ENCODE measurements around the gene NTM. TPM values are rescaled to one million over a fixed set of nuclear protein-coding genes. Genes with fewer than 3 reads are reported as not detected.

NTM gene
- polyA plus RNA-seq, 1 donor = 44.4 TPM

- DNase-seq = no peak
These were observed 272.5 kb downstream of the NTM start for GRCh38 chr11:131642756-131643531.

- DNase-seq = no peak
These were observed 273.9 kb downstream of the NTM start for GRCh38 chr11:131644204-131644795.

GRCh38 chr11:131645237-131645636, 274.8 kb downstream of the NTM start:
- no peak for DNase-seq

- no peak for DNase-seq
These were observed 279.4 kb downstream of the NTM start for GRCh38 chr11:131649856-131650255.

GRCh38 chr11:131652231-131652630, 281.8 kb downstream of the NTM start:
- DNase-seq = no peak

DNA sequence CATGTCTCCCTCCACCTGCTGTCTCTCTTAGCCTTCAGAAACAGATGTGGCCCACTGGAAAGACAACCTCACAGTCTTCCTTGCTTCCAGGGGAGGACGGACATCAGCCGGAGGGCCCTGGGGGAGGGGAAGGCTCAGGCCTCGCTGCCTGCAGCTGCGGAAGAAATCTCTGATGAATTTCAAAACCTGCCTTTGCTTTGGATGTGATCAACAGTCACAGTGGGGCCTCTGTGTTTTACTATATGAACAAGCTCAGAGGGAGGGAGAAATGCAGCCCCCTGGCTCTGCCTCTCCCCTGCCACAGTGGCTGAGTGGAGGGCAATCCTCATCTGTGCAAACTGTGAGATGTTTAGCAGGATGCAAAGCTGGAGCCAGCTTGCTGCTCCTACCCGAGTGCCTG, 282.8 kb downstream of the NTM start:
- DNase-seq = no peak

DNA sequence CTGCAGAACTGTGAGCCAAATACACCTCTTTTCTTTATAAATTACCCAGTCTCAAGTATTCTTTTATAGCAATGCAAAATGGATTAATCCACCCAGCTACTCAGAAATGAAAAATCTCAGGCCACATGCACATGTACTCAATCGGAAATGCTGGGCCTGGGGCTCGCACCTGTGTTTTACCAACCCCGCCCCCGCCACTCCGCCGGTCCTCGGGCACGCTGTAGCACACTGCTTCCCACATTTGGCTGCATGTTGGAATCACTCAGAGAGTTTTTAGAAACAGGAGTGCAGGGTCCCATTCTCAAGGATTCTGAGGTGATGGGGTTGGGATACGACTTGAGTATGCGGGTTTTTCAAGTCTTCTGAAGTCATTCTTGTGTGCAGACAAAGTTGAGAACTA, 284.4 kb downstream of the NTM start:
- no peak for DNase-seq

- DNase-seq = no peak
These were observed 285.9 kb downstream of the NTM start for GRCh38 chr11:131656179-131656838.

DNA sequence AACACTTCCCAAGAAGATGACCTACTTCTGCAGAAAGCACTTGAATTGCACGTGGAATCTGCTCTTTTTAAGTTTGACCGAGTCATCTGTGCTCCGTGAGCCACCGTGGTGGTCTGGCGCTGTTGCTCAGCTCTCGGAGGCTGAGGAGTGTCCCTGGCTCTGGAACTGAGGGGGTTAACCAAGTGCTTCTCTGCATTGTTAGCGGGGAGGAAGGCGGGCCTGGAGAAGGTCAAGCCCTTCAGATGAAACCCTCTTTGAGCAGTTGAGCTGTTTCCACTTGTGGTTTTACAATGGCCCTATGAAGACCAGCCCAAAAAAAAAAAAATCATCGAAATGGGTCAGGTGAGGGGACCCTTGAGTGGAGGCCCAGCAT, 286.4 kb downstream of the NTM start:
- DNase-seq = no peak

GRCh38 chr11:131658414-131658813, 288.0 kb downstream of the NTM start:
- DNase-seq = no peak

DNA sequence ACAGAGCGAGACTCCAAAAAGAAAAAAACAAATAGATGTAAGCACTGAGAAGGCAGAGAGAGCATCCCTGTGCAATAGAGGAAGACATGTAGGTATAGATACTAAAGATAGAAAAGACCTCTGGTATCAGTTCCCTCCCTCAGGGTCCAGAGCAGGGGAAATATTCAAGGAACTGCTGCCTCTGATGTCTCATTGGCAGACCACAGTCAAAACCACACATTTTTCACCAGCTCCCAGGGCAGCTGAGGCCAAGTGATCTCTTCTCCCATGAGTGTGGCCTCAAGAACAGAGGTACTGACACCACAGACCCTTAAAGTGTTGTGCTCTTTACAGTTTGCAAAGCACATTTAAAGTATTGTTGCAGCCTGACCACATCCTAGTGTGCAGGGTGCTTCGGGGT, 288.5 kb downstream of the NTM start:
- no peak for DNase-seq

- DNase-seq = no peak
These were observed 289.5 kb downstream of the NTM start for GRCh38 chr11:131659931-131660330.

GRCh38 chr11:131661132-131661531, 290.7 kb downstream of the NTM start:
- no peak for DNase-seq

GRCh38 chr11:131662317-131662972, 292.0 kb downstream of the NTM start:
- no peak for DNase-seq

DNA sequence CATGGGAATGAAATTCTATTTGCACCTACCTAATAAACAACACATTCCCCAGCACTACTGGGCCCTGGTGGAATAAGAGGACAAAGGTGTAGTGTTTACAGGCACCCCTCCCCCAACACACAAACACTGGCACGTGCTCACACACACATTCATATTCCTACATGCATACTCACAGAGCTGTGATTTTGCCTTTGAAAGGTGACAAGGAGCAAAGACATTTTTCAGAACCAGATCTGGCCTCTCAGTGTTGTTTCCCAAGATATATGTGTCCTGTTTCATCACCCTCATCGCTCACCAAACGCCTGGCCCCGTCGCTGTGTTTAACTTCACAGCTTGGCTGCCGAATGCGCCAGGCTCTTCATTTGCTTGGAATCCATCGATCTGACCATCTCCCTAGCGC, 292.6 kb downstream of the NTM start:
- DNase-seq = no peak

DNA sequence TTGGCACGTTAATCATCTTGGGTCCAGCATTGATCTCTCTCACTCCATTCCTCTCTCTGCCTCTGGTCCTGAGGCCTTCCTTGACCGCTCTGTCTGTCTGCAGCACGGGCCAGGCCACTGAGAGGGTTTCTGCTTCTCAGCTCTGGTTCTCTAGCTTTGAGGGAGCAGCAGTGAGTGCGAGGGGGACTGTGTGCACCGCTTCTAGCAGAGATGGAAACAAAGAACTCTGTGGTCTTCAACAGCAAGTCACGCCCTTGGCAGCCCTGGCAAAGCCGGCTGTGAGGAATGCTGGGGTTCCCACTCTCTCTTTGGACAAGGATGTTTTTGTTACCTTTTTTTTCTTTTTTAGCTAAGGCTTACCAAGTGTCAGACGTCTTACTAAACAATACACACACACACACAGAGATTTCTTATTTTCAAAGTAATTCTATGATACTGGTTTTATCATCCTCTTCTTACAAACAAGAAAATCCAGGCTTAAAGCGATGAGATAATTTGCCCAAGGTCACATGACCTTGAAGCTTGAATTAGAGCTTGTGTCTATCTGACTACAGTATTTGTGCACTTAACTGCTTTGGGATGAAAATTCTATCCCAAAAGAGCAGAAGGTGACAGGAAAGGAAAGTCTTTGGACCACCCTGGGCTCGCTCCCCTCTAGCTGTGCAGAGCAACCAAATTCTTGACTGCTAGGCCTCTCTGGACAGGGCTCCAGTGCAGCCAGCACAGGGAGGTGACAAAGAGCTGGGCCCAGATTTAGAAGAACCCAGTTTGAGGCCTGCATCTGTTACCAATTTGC, 293.2 kb downstream of the NTM start:
- no peak for DNase-seq

DNA sequence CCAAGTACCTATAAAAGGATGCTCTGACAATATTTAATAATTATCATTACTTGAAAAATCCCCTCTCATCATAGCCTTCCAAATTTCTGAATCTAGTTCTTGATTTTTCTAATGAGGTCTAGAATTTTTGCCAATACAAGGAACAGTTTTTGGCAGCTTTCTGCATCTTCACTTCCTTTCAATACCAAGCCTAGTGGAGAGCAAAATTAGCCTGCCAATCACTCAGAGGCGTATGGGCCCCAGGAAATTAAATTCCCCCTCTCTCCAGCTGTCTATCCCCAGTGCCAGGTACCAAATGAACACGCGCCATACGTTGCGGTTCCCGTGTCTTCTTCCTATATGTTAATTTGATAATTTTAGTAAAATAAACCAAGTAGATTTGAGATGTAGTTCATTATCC, 293.9 kb downstream of the NTM start:
- no peak for DNase-seq

GRCh38 chr11:131664816-131665215, 294.4 kb downstream of the NTM start:
- DNase-seq = no peak

DNA sequence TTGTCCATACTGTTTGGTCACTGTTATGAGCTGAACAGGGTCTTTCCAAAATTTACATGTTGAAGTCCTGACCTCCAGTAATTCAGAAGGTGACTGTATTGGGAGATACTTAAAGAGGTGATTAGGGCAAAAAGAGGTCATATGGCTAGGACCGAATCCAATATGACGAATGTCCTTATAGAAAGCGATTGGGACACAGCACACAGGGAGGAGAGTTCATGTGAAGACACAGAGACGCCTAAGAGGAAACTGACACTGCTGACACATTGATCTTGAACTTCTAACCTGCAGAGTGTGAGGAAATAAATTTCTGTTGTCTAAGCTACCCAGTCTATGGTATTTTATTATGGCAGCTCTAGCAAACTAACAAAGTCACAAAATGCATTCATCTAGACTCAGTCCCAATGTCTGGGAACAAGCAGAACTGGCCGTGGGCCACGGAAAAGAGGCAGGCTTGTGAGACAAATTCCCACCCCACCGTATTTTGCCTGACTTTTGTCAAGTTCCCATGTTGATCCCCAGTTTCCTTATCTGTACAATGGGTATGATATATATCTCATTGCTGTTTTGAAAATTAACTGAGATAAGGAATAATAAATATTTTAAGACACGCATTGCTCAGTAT, 295.0 kb downstream of the NTM start:
- DNase-seq = no peak

GRCh38 chr11:131666006-131666405, 295.6 kb downstream of the NTM start:
- no peak for DNase-seq

DNA sequence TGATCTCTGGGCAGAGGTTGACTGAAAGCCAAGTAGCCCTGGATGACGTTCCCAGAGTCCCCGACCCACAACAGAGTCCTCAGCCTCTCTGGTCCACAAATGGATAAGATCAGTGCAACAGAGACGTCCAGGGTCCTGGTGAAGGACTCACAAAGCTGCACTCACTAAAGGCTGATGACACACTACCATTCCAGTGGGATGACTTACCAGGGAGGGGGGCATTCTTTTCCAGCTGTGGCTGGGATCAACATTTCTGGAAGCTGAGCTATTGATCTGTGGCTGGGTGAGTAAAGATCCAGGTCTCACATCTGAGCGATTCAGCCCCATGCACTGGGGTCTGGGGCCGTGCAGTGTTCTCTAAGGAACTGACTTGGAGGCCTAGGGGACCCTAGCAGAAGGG, 296.2 kb downstream of the NTM start:
- no peak for DNase-seq

DNA sequence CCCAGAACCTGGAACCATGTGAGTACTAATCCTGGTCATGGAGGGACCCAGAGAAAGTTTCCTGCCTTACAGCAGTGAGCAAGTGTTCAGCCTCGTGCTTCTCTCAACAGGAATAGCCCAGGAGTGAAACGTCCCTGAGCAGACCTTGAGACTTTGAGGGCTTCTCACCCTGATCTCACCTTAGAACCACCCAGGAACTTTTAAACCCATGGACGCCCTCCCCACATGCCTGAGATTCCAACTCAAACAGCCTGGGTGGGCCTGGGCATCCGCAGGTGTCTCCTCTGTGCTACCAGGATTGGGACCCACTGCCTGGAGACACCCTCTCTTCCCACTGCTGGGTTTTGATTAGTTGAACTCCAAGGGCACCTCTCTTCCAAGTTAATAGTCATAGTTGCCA, 297.2 kb downstream of the NTM start:
- no peak for DNase-seq
